ENCODE data around the gene MOB2.

Gene MOB2

GRCh38 chr11:1422981-1423380, 63.6 kb downstream of the MOB2 start:
- no peak for TF ChIP-seq CTCF (IDR thresholded peaks at IDR 0.05)

- TF ChIP-seq CTCF (IDR thresholded peaks at IDR 0.05), result no peak
Observed at GRCh38 chr11:1422481-1422880, 64.1 kb downstream of the MOB2 start.

- no peak for TF ChIP-seq CTCF (IDR thresholded peaks at IDR 0.05)
Observed at GRCh38 chr11:1421291-1421690, 65.3 kb downstream of the MOB2 start.

GRCh38 chr11:1419811-1420210, 66.8 kb downstream of the MOB2 start:
- TF ChIP-seq CTCF (IDR thresholded peaks at IDR 0.05), result no peak
